A204.1 (cell line): ENCODE measurements around the gene P3H3.

Source experiments
- FAIRE-seq: peaks from 2 replicates; lab custom pipeline; 2012; peaks lifted over from hg19 to GRCh38; lab: Jason Lieb, UNC

P3H3 gene

GRCh38 chr12:6799147-6799546 is 29.1 kb upstream of the P3H3 start:
- FAIRE-seq: no peak

- FAIRE-seq: no peak
Observed at GRCh38 chr12:6807170-6807569, 21.0 kb upstream of the P3H3 start.

DNA sequence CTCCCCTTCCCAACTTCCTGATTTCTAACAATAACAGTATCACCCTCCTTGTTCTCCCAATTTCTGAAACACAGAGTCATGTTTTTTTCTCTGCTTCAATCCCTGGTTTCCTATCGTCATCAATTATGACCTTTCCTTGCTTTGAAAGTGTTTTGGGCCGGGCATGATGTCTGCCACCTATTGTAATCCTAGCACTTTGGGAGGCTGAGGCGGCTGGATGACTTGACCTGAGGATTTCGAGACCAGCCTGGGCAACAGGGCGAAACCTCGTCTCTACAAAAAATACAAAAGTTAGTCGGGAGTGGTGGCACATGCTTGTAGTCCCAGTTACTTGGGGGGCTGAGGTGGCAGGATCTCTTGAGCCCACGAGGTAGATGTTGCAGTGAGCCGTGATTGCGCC is 19.2 kb upstream of the P3H3 start:
- FAIRE-seq: no peak

- FAIRE-seq: no peak
Observed at GRCh38 chr12:6810758-6811157, 17.4 kb upstream of the P3H3 start.

- FAIRE-seq: no peak
Observed at GRCh38 chr12:6813363-6813762, 14.8 kb upstream of the P3H3 start.

DNA sequence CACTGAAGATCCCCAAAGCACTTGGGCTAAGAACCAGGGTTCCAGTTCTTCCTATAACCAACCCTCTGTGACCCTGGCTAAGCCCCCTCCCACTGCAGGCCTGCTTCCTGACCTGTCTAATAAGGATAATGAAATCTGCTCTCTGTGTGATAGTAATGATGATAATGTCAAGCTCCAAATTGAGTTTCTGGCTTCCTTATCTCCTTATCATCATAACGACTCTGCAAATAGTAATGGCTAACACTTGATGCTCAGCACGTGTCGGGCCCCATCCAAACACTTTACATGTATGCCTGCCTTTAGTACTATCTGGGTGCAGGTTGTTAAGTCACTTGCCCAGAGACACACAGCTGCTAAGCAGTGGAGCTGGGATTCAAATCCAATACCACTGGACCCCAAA is 11.6 kb upstream of the P3H3 start:
- no peak for FAIRE-seq

GRCh38 chr12:6817098-6817497 is 11.1 kb upstream of the P3H3 start:
- no peak for FAIRE-seq

DNA sequence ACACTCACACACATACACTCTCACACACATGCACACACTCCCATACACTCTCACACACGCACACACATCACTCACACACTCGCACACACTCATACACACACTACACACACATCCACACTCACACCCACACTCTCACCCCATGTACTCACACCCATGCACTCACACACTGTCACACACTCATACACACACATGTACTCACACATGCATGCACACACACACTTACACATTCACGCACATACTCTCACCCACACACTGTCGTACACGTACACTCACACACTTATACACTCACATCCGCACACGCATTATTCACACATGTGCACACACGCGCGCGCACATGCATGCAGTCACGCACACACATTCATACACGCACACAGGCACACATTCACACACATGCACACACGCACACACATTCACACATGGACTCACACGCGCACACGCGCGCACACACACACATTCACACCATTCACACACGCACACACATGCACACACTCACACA is 10.5 kb upstream of the P3H3 start:
- no peak for FAIRE-seq

DNA sequence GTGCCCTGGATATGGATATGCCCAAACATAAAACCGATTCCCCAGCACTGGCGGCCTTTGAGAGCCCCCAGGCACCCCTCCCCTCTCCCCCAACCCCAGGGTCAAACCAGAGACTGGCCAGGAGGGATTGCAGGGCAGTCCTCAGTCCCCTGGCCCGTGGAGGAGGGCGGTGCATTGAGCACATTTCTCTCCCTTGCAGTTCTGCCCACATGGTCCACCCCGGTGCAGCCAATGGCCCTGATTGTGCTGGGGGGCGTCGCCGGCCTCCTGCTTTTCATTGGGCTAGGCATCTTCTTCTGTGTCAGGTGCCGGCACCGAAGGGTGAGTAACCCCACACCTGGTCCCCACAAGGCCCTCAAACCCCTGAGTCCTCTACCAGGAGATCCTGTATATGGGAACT is 10.0 kb upstream of the P3H3 start:
- no peak for FAIRE-seq

- no peak for FAIRE-seq
Observed at GRCh38 chr12:6818645-6819044, 9.6 kb upstream of the P3H3 start.

DNA sequence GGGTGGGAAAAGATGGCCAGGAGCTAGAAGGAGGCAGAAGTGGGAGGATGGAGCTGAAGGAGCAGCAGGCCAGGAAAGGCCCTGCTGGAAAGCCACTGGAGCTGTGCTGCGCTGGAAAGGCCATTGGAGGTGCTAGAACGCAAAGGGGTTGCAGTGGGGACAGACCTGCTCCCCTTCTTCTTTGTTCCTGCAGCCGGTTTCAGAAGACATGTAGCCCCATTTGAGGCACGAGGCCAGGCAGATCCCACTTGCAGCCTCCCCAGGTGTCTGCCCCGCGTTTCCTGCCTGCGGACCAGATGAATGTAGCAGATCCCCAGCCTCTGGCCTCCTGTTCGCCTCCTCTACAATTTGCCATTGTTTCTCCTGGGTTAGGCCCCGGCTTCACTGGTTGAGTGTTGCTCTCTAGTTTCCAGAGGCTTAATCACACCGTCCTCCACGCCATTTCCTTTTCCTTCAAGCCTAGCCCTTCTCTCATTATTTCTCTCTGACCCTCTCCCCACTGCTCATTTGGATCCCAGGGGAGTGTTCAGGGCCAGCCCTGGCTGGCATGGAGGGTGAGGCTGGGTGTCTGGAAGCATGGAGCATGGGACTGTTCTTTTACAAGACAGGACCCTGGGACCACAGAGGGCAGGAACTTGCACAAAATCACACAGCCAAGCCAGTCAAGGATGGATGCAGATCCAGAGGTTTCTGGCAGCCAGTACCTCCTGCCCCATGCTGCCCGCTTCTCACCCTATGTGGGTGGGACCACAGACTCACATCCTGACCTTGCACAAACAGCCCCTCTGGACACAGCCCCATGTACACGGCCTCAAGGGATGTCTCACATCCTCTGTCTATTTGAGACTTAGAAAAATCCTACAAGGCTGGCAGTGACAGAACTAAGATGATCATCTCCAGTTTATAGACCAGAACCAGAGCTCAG is 8.8 kb upstream of the P3H3 start:
- no peak for FAIRE-seq

GRCh38 chr12:6820166-6820565 is 8.0 kb upstream of the P3H3 start:
- FAIRE-seq: no peak

DNA sequence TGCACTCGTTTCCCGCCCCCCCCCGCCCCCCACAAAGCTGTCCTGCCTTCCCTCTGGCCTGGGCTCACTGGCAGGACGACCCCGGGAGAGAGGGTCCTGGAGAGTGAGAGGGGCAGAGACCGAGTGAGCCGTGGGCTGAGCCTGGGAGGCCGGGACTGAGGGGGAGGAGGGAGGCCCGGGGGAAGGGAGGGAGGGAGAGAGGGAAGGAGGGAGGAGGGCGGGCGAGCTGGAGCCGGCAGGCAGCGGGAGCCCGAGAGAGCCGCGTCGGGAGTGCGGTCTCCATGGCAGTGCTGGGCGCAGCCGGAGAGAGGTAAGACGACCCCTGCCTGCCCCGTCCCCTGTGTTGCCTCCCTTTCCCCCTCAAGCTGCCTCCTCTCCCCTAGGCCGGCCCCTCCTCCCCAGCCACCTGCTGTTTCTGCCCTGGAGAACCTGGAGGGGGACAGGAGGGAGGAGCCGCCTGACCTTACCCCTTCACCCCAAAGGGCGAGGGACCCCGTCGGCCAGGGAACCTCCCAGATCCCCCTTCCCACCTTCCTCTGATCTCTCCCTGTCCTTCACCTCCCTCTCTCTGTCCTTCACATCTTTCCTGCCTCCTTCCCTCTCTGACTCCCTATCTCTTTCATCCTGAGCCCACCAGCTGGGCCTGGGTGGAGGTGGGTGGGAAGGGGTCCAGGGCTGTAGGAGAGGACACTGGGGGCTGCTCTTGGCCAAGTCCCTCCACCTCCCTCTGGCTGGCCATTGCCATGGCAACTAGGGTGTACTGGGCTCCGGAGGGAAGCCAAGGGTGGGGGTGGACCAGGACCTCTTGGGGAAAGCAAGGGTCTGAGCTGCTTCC is 6.4 kb upstream of the P3H3 start, which contains the start of gene GPR162:
Gene GPR162, plus strand, starts transcription at position 231 of the 835 bp plus-strand sequence. CDS start 2,078 bp downstream, outside the sequence.
- FAIRE-seq: no peak

DNA sequence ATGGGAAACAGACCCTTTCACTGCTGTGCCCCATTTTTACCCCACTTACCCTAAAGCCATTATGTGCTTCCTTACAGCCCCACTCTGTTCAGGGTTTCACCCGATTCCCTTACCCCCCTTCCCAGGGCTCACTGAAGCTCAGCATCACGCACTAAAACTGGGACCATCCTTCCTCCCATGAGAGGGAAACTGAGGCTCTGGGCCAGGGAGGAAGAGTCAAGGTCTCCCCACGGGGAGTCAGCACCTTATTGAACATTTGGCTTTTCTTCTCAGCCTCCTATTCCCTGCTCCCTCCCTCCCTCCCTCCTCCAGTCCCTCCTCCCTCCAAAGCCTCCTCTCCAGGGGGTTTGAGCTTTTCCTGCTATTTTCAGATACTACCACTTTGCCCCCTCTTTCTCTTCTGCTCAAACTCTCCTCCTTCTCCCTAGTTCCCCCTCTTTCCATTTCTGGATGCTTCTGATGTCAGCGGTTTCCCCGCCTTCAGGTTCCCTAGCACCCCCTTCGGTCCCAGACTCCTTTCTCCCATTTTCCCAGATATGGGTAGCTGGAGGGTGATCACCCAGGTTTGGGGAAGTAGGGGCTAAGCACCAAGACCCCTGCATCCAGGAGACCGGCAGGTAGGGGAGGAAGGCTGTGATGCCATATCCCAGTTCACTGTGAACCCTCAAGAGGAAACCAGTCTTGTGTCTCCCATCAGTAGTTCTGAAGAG is 5.6 kb upstream of the P3H3 start:
- no peak for FAIRE-seq

- FAIRE-seq: no peak
Observed at GRCh38 chr12:6823182-6824084, 4.8 kb upstream of the P3H3 start.

GRCh38 chr12:6824085-6824775 is 4.0 kb upstream of the P3H3 start:
- FAIRE-seq: no peak

- no peak for FAIRE-seq
Observed at GRCh38 chr12:6824901-6825381, 3.3 kb upstream of the P3H3 start.

DNA sequence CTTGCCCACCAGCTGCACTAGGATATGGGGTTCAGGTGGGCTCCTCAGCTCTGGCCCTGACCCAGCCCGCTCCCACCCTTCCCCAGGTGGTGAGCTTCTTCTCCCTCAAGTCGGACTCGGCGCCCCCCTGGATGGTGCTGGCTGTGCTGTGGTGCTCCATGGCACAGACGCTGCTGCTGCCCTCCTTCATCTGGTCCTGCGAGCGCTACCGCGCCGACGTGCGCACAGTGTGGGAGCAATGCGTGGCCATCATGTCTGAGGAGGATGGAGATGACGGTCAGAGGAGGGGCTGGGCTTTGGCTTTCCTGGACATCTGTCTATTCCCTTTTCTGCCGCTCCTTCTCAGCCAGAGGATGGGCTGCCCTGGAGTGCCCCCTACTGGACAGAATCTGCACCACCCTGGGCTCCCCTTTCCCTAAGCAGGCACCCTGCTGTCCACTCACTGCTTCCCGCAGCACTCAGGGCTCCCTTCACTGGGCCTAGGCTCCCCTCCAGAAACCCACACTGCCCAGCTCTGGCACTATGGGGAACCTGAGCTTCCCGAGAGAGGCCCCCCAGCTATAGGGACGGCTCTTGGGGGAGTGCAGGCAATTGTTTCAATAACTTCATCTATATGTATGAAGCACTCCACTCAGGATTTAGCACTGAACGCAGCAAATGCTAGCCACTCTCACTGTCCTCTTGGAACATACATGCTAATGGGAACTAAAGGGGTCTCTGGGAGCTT is 2.6 kb upstream of the P3H3 start:
- FAIRE-seq: no peak

- no peak for FAIRE-seq
Observed at GRCh38 chr12:6826125-6826733, 2.0 kb upstream of the P3H3 start.
